HEK293T (cell line): ENCODE measurements around the gene PRDM15.

ENCODE experiments used
- ARNT ChIP-seq: fragments of 450-650 bp; IDR thresholded peaks from 2 replicates; pipeline ENCODE4 v1.6.1; 2017; ENCODE audit warnings: mild to moderate bottlenecking
- BHLHE40 ChIP-seq: fragments of 450-650 bp; IDR thresholded peaks from 2 replicates; pipeline ENCODE4 v1.6.1; 2016; ENCODE audit warnings: mild to moderate bottlenecking, moderate library complexity, borderline replicate concordance
- CTBP1 ChIP-seq: fragments of 450-650 bp; IDR thresholded peaks from 2 replicates; pipeline ENCODE4 v1.6.1; 2016; ENCODE audit warnings: borderline replicate concordance
- ELF4 ChIP-seq: fragments of 450-650 bp; IDR thresholded peaks from 2 replicates; pipeline ENCODE4 v1.6.1; 2017; ENCODE audit warnings: antibody characterized with exemption
- FOXK2 ChIP-seq: fragments of 450-650 bp; IDR thresholded peaks from 2 replicates; pipeline ENCODE4 v1.6.1; 2016; ENCODE audit warnings: mild to moderate bottlenecking
- FOXM1 ChIP-seq: fragments of 450-650 bp; IDR thresholded peaks from 2 replicates; pipeline ENCODE4 v1.6.1; 2017; ENCODE audit warnings: mild to moderate bottlenecking, borderline replicate concordance
- HDGF ChIP-seq: fragments of 450-650 bp; IDR thresholded peaks from 2 replicates; pipeline ENCODE4 v1.6.1; 2017; ENCODE audit warnings: antibody characterized with exemption, borderline replicate concordance
- L3MBTL2 ChIP-seq: fragments of 450-650 bp; conservative IDR thresholded peaks from 2 replicates; pipeline ENCODE4 v1.6.1; 2016; ENCODE audit warnings: mild to moderate bottlenecking
- NFRKB ChIP-seq: fragments of 450-650 bp; IDR thresholded peaks from 2 replicates; pipeline ENCODE4 v1.6.1; 2016; ENCODE audit warnings: mild to moderate bottlenecking, moderate library complexity
- SP1 ChIP-seq: fragments of 450-650 bp; IDR thresholded peaks from 2 replicates; pipeline ENCODE4 v1.6.1; 2017
- SUZ12 ChIP-seq: fragments of 450-650 bp; IDR thresholded peaks from 2 replicates; pipeline ENCODE4 v1.6.1; 2016; ENCODE audit warnings: mild to moderate bottlenecking
- TARDBP ChIP-seq: fragments of 450-650 bp; IDR thresholded peaks from 2 replicates; pipeline ENCODE4 v1.6.1; 2016
- ZNF384 ChIP-seq: fragments of 450-650 bp; IDR thresholded peaks from 2 replicates; pipeline ENCODE4 v1.6.1; 2016

DNA sequence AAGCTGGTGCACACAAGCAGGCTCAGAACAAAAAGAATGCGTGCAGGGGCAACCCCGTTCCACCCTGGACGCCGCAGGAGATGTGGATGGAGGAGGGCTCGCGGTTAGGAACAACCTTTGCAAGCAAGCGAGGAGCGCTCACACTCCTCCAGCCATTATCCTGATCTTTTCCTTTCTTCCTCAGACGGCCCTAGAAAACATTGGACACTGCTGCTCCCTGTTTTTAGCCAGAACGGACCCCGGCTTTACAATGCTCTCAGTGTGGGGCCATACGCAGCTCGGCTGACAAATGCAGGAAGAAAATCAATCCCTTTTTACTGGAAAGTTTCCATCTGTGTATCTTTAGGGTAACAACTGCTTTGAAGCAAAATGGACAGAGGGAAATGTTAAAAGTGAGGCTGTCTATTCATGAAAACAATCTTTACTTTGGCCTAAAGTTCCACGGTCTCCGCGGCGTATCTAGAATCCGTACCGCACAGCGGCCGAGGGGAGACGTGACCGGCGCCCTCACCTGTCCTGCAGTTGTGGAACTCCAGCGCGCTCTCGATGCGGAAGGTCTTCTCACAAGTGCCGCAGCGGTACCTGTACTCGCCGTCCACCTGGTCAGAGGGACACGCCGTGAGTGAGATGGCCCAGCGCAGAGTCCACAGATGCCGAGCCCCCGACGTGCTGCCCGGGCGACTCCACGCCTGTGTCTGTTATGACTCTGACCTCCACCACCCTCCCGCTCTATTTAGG is 44.0 kb downstream of the PRDM15 start:
- no peak for TF ChIP-seq TARDBP
- TF ChIP-seq ELF4 = no peak
- no peak for TF ChIP-seq SUZ12
- TF ChIP-seq BHLHE40 = no peak
- no peak for TF ChIP-seq FOXK2
- TF ChIP-seq SP1 = no peak
- TF ChIP-seq CTBP1 = no peak
- TF ChIP-seq FOXM1 = no peak
- no peak for TF ChIP-seq ZNF384
- TF ChIP-seq HDGF = no peak
- TF ChIP-seq ARNT = no peak
- no peak for TF ChIP-seq L3MBTL2
- TF ChIP-seq NFRKB = no peak
